Measurements from ENCODE around the gene RAB27A. TPM values are rescaled to one million over a fixed set of nuclear protein-coding genes. Genes with fewer than 3 reads are reported as not detected.
A peak's percentile ranks its signal among the peaks of the same experiment; 100 is the strongest.

RAB27A gene
- 10 to 100 TPM; 16.9 to 29.7 (median 21.4) TPM for total RNA-seq

DNA sequence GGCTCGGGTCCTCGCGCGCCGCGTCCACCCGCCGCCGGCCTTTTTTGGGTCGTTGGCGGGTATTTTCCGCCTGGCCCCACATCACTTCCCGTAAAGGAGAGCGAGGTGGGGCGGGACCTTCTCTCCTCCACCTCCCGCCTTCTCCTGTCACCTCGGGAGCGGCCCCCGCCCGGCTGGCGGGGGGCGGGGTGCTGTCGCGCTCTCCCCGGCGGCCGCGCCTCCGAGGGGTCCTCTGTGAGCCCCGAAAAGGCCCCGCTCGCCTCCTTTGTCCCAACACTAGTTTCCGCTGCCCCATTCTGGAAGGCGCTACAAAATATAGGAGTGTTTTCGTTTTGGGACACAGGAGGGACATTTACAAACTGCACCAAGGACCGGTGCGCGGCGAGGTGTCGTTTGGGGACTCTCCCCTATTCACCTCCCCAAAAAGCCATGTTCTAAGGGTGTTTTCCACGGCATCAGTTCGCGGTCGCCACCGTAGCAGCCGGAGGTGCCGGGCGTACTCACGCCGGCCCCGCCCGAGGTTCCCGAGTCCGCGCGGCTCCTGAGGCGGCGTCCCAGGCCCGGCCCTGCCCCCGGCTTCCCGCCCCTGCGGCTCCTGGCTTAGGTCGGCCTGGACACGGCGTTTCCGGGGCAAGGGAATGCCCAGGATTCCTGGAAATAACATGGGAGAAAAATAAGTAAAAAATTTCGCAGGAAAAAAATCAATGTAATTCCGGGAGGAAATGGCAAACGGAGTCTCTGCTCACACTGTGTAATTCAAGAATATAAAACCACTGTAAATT is at the start of gene RAB27A:
Gene RAB27A, minus strand, starts transcription at position 68 of the 782 bp plus-strand sequence. CDS start 54,879 bp downstream, outside the sequence.
- Histone ChIP-seq H3K4me3 (peak within 1 kb of the TSS; percentile 68 to 98), H3K27me3 (no peaks in the 10 kb centered on the region), H3K36me3 (no peaks in the 10 kb centered on the region), H3K9me3 (no peaks in the 10 kb centered on the region), H3K27ac (peak within 1 kb of the TSS; percentile 93 to 97 (median 94)), H3K4me1 (peaks cover 0 to 28% (median 0%) of the 10 kb centered on the region in 3 donors)
- TF ChIP-seq, protein P1, sequence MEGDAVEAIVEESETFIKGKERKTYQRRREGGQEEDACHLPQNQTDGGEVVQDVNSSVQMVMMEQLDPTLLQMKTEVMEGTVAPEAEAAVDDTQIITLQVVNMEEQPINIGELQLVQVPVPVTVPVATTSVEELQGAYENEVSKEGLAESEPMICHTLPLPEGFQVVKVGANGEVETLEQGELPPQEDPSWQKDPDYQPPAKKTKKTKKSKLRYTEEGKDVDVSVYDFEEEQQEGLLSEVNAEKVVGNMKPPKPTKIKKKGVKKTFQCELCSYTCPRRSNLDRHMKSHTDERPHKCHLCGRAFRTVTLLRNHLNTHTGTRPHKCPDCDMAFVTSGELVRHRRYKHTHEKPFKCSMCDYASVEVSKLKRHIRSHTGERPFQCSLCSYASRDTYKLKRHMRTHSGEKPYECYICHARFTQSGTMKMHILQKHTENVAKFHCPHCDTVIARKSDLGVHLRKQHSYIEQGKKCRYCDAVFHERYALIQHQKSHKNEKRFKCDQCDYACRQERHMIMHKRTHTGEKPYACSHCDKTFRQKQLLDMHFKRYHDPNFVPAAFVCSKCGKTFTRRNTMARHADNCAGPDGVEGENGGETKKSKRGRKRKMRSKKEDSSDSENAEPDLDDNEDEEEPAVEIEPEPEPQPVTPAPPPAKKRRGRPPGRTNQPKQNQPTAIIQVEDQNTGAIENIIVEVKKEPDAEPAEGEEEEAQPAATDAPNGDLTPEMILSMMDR (IDR thresholded peaks at IDR 0.05): no peak
- TF ChIP-seq POLR2AphosphoS5 (IDR thresholded peaks at IDR 0.05): peak; percentile 57
- TF ChIP-seq POLR2A (IDR thresholded peaks at IDR 0.05): peak; percentile 32 to 39
- ATAC-seq: peak; percentile 91
- WGBS, 2 donors (ENCODE audit: low coverage in 1 of 2): 0% methylated on average over 1 to 7 of the region's 69 CpGs

DNA sequence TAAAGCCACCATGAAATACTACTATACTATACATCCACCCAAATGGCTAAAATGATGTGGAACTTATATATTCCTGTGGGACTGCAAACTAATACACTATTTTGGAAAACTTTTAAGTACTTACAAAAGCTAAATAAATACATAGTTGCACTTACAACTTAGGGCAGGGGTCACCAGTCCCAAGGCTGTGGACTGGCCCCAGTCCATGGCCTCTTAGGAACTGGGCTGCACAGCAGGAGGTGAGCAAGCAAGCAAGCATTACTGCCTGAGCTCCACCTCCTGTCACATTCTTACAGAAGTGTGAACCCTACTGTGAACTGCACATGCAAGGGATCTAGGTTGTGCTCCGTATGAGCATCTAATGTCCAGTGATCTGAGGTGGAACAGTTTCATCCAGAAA is 47.5 kb upstream of the RAB27A start:
- peaks cover 0 to 84% of the 10 kb centered on the region in 2 donors for H3K36me3 ChIP-seq
- no peak for ATAC-seq

DNA sequence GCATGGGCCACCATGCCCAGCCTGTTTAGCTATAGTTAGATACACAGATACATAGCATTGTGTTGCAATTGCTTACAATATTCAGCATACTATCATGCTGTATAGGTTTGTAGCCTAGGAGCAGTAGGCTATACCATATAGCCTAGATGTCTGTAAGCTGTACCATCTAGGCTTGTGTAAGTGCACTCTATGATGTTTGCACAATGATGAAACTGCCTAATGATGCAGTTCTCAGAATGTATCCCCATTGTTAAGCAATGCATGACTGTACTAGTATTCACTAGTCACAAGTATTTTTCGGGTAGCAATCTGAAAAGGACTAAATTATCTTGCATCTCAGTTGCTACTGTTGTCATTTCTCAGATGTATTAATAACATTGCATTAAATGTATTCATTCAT is 45.4 kb upstream of the RAB27A start:
- Histone ChIP-seq H3K9me3 (no peaks in the 10 kb centered on the region), H3K36me3 (peaks cover 0 to 93% of the 10 kb centered on the region in 2 donors), H3K4me1 (no peaks in the 10 kb centered on the region), H3K27me3 (no peaks in the 10 kb centered on the region), H3K4me3 (no peak overlapping the region), H3K27ac (no peak overlapping the region)
- WGBS, 2 donors (ENCODE audit: low coverage in 1 of 2): 100% methylated on average over 1 of the region's 1 CpG
- TF ChIP-seq POLR2AphosphoS5 (IDR thresholded peaks at IDR 0.05): no peak
- TF ChIP-seq EP300 (IDR thresholded peaks at IDR 0.05): no peak
- TF ChIP-seq, protein P1 (IDR thresholded peaks at IDR 0.05): no peak
- ATAC-seq: no peak

More for the DNA sequence above, 47.5 kb upstream of the RAB27A start:
- Histone ChIP-seq H3K4me3 (no peak overlapping the region), H3K9me3 (no peaks in the 10 kb centered on the region), H3K27ac (no peak overlapping the region), H3K4me1 (no peaks in the 10 kb centered on the region), H3K27me3 (no peaks in the 10 kb centered on the region)
- TF ChIP-seq, protein P1 (IDR thresholded peaks at IDR 0.05): no peak
- TF ChIP-seq POLR2A (IDR thresholded peaks at IDR 0.05) (no peak), POLR2AphosphoS5 (IDR thresholded peaks at IDR 0.05) (no peak), EP300 (IDR thresholded peaks at IDR 0.05) (no peak)
- 80% methylated on average over 1 of the region's 1 CpG; no CpG with 5 or more reads in 1 of the 2 donors for WGBS, 2 donors (ENCODE audit: low coverage in 1 of 2)

DNA sequence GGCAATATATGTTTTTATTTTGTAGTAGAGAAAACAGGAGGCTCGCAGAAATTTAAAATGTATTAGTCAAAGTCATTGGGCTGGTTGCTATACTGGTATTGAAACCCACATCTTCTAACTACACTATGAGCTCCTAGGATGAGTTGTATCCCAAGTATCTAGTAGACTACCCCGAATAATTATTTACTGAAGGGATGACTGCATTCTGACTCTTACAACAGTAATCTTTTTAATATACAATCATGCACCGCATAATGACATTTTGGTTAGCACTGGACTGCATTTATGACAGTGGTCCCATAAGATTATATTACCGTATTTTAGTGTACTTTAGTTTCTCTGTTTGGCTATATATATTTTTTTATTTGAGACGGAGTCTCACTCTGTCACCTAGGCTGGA is 44.8 kb upstream of the RAB27A start:
- TF ChIP-seq POLR2A (IDR thresholded peaks at IDR 0.05): no peak
- TF ChIP-seq POLR2AphosphoS5 (IDR thresholded peaks at IDR 0.05): no peak
- TF ChIP-seq, protein P1 (IDR thresholded peaks at IDR 0.05): no peak
- no peak for TF ChIP-seq EP300 (IDR thresholded peaks at IDR 0.05)
- 93 to 97% methylated on average over 4 to 5 of the region's 5 CpGs for WGBS, 2 donors (ENCODE audit: low coverage in 1 of 2)

DNA sequence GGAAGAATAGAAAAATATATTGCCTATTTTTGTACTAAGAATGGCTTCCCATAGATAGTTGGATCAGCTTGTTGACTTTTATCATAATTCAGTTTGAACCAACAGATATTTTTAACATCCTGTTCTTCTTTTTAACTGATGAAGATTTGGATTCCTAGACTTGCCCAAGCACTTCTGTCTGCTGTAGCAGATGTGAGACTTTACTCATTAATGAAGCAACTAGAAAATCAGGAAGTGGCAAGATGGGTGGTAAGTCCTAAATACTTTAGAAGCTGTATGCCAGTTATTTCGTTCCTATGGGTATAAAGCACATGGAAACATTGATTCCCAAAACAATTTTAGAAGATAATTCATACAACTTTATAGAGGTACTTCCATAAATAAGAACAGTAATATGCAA is 37.8 kb upstream of the RAB27A start:
- Histone ChIP-seq H3K36me3 (peaks cover 0 to 62% of the 10 kb centered on the region in 2 donors), H3K27ac (no peak overlapping the region), H3K4me3 (no peak overlapping the region), H3K4me1 (no peaks in the 10 kb centered on the region), H3K27me3 (no peaks in the 10 kb centered on the region), H3K9me3 (no peaks in the 10 kb centered on the region)
- no peak for ATAC-seq
- TF ChIP-seq, protein P1 (IDR thresholded peaks at IDR 0.05): no peak
- TF ChIP-seq POLR2A (IDR thresholded peaks at IDR 0.05) (no peak), EP300 (IDR thresholded peaks at IDR 0.05) (no peak), POLR2AphosphoS5 (IDR thresholded peaks at IDR 0.05) (no peak)
- WGBS, 2 donors (ENCODE audit: low coverage in 1 of 2): 63 to 67% methylated on average over 1 of the region's 1 CpG

More for the DNA sequence above, 44.8 kb upstream of the RAB27A start:
- Histone ChIP-seq H3K27me3 (no peaks in the 10 kb centered on the region), H3K4me3 (no peak overlapping the region), H3K36me3 (peaks cover 0 to 90% of the 10 kb centered on the region in 2 donors), H3K27ac (no peak overlapping the region), H3K4me1 (no peaks in the 10 kb centered on the region), H3K9me3 (no peaks in the 10 kb centered on the region)
- no peak for ATAC-seq

Measured in gastroesophageal sphincter (tissue), 4 donors.